Prostate gland (tissue), 2 donors: Measurements from ENCODE around the gene DYSF. TPM values are rescaled to one million over a fixed set of nuclear protein-coding genes. Genes with fewer than 3 reads are reported as not detected.

Experiments used
- DNase-seq: peaks from one replicate; pipeline ENCODE4 v3.0.0-alpha.2; 2019; ENCODE audit warnings: low spot score
- H3K27ac ChIP-seq, 2 donors: fragments of 200-600 bp; sonication (generic); 2 replicates each; pipeline ENCODE4 v1.5.1; 2017 to 2019
- H3K27me3 ChIP-seq: fragments of 200-600 bp; sonication (generic); replicated peaks from 2 replicates; pipeline ENCODE4 v1.5.1; 2019; ENCODE audit not compliant: insufficient read depth
- H3K36me3 ChIP-seq, 2 donors: fragments of 200-600 bp; sonication (generic); 1 replicate in 1 of 2; 2 replicates in 1 of 2; pipeline versions ENCODE4 v1.5.1 to v1.8.1; 2017 to 2019
- H3K4me1 ChIP-seq: fragments of 200-600 bp; sonication (generic); replicated peaks from 2 replicates; pipeline ENCODE4 v1.5.1; 2019
- H3K4me3 ChIP-seq, 2 donors: fragments of 200-600 bp; sonication (generic); 2 replicates each; pipeline ENCODE4 v1.5.1; 2017 to 2019
- H3K9me3 ChIP-seq: fragments of 200-600 bp; sonication (generic); 2 replicates; pipeline ENCODE4 v1.5.1; 2017
- CTCF ChIP-seq, 4 experiments: fragments of 200-600 bp in 2 of 4; fragments of 450-650 bp in 2 of 4; sonication (generic) in 2 of 4; IDR thresholded peaks; 1 replicate in 3 of 4; 2 replicates in 1 of 4; pipeline ENCODE4 v1.5.1; 2016 to 2019; ENCODE audit warnings: antibody characterized with exemption in 4 of 4, mild to moderate bottlenecking in 2 of 4, moderate library complexity in 2 of 4
- POLR2A ChIP-seq: fragments of 450-650 bp; IDR thresholded peaks from one replicate; pipeline ENCODE4 v1.6.1; 2016; ENCODE audit warnings: antibody characterized with exemption, mild to moderate bottlenecking
- POLR2AphosphoS5 ChIP-seq: sonication (generic); formaldehyde crosslinking; IDR thresholded peaks from one replicate; pipeline ENCODE4 v1.6.1; 2017; ENCODE audit warnings: antibody characterized with exemption
- WGBS: methylation state at CpG from one replicate; pipeline ENCODE4 v1.1.5; 2018; 5-methylcytosine and 5-hydroxymethylcytosine counted together
- intact Hi-C: fragments of 100-400 bp; cut with DNase I; formaldehyde crosslinking; loops from one replicate; pipeline ENCODE4 v1.14.2; 2022
- total RNA-seq, 2 donors: library from RNA; depleted of rRNA; stranded (reverse); fragments of >200 nt; gene quantifications; one replicate each; pipeline ENCODE4 v1.1.0, GENCODE V29; 2016

Gene DYSF
- total RNA-seq, 2 donors from 2014 or later: 5.9 to 9.4 TPM

GRCh38 chr2:71471276-71471675, 17.9 kb downstream of the DYSF start:
- H3K9me3 ChIP-seq: no peaks in the 10 kb centered on the region
- no peaks in the 10 kb centered on the region for H3K36me3 ChIP-seq
- no peak overlapping the region for H3K27ac ChIP-seq
- no peaks in the 10 kb centered on the region for H3K4me1 ChIP-seq
- TF ChIP-seq POLR2AphosphoS5 (no peak), CTCF (IDR thresholded peaks at IDR 0.05) (no peak)
- H3K27me3 ChIP-seq: no peaks in the 10 kb centered on the region
- intact Hi-C loops: no loop called here
- 88% methylated on average over 1 of the region's 1 CpG for WGBS
- no peak overlapping the region for H3K4me3 ChIP-seq
- DNase-seq: no peak

- Histone ChIP-seq H3K4me1 (no peaks in the 10 kb centered on the region), H3K9me3 (no peaks in the 10 kb centered on the region), H3K27ac (no peak overlapping the region), H3K4me3 (no peak overlapping the region), H3K27me3 (no peaks in the 10 kb centered on the region), H3K36me3 (no peaks in the 10 kb centered on the region)
- DNase-seq: no peak
- 57% methylated on average over 2 of the region's 2 CpGs for WGBS
- TF ChIP-seq CTCF (IDR thresholded peaks at IDR 0.05): no peak
- no peak for TF ChIP-seq POLR2AphosphoS5
- TF ChIP-seq POLR2A: no peak
- intact Hi-C loops: no loop called here
These were observed 18.7 kb downstream of the DYSF start for GRCh38 chr2:71472019-71472418.

- intact Hi-C loops: no loop called here
- H3K27ac ChIP-seq: no peak overlapping the region
- no peak overlapping the region for H3K4me3 ChIP-seq
- H3K36me3 ChIP-seq: no peaks in the 10 kb centered on the region
- no peaks in the 10 kb centered on the region for H3K4me1 ChIP-seq
- no peak for TF ChIP-seq CTCF (IDR thresholded peaks at IDR 0.05)
- no peak for TF ChIP-seq POLR2A
- TF ChIP-seq POLR2AphosphoS5: no peak
- H3K9me3 ChIP-seq: no peaks in the 10 kb centered on the region
- WGBS: 91% methylated on average over 9 of the region's 9 CpGs
- DNase-seq: no peak
- no peaks in the 10 kb centered on the region for H3K27me3 ChIP-seq
These were observed 20.1 kb downstream of the DYSF start for GRCh38 chr2:71473346-71474031.

- WGBS: 82% methylated on average over 5 of the region's 5 CpGs
- Histone ChIP-seq H3K27me3 (no peaks in the 10 kb centered on the region), H3K27ac (no peak overlapping the region), H3K4me3 (no peak overlapping the region), H3K36me3 (no peaks in the 10 kb centered on the region), H3K9me3 (no peaks in the 10 kb centered on the region), H3K4me1 (no peaks in the 10 kb centered on the region)
- DNase-seq: no peak
- intact Hi-C loops: no loop called here
- TF ChIP-seq POLR2AphosphoS5: no peak
- no peak for TF ChIP-seq CTCF (IDR thresholded peaks at IDR 0.05)
- TF ChIP-seq POLR2A: no peak
These were observed 20.9 kb downstream of the DYSF start for GRCh38 chr2:71474116-71474743.

GRCh38 chr2:71474744-71475397, 21.5 kb downstream of the DYSF start:
- Histone ChIP-seq H3K4me1 (no peaks in the 10 kb centered on the region), H3K36me3 (no peaks in the 10 kb centered on the region), H3K27ac (no peak overlapping the region), H3K4me3 (no peak overlapping the region), H3K27me3 (no peaks in the 10 kb centered on the region), H3K9me3 (no peaks in the 10 kb centered on the region)
- TF ChIP-seq CTCF (IDR thresholded peaks at IDR 0.05): no peak
- no peak for TF ChIP-seq POLR2A
- TF ChIP-seq POLR2AphosphoS5: no peak
- no peak for DNase-seq
- intact Hi-C loops: no loop called here
- WGBS: 86% methylated on average over 10 of the region's 10 CpGs
